ENCODE data around the gene RAD23A. TPM values are rescaled to one million over a fixed set of nuclear protein-coding genes. Genes with fewer than 3 reads are reported as not detected.

Gene RAD23A
- total and polyA plus RNA-seq, 9 of the 15 experiments (the other 6 are each of a cell fraction or from before 2014, with no cell fraction given): 9.5 to 181 (median 101) TPM

- TF ChIP-seq, protein P1, sequence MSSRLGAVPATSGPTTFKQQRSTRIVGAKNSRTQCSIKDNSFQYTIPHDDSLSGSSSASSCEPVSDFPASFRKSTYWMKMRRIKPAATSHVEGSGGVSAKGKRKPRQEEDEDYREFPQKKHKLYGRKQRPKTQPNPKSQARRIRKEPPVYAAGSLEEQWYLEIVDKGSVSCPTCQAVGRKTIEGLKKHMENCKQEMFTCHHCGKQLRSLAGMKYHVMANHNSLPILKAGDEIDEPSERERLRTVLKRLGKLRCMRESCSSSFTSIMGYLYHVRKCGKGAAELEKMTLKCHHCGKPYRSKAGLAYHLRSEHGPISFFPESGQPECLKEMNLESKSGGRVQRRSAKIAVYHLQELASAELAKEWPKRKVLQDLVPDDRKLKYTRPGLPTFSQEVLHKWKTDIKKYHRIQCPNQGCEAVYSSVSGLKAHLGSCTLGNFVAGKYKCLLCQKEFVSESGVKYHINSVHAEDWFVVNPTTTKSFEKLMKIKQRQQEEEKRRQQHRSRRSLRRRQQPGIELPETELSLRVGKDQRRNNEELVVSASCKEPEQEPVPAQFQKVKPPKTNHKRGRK (tag; IDR thresholded peaks at IDR 0.05): no peak
- TF ChIP-seq USF2 (CRISPR knock-in tag; IDR thresholded peaks at IDR 0.05) (peak; percentile 47; the same call in 1 of the 2 replicates), ZNF133 (CRISPR knock-in tag; IDR thresholded peaks at IDR 0.05) (no peak), NCOA2 (IDR thresholded peaks at IDR 0.05; ENCODE audit: partially characterized antibody in 2 of 2) (no peak), RCOR1 (IDR thresholded peaks at IDR 0.05; ENCODE audit: borderline replicate concordance in 1 of 2, low read depth in 2 of 2, low read length in 2 of 2) (0 out of 4 replicates have a peak, but pooled peaks of 1 of the 2 experiments have one; percentile 2), ZNF707 (CRISPR knock-in tag; conservative IDR thresholded peaks at IDR 0.05) (no peak), GTF3C2 (IDR thresholded peaks at IDR 0.05; ENCODE audit: borderline replicate concordance, extremely low read depth, insufficient read length) (no peak), ZBTB8A (IDR thresholded peaks at IDR 0.05; ENCODE audit: partially characterized antibody) (no peak), ZNF584 (CRISPR knock-in tag; IDR thresholded peaks at IDR 0.05; ENCODE audit: low read depth) (peak; percentile 89), IRF2 (CRISPR knock-in tag; IDR thresholded peaks at IDR 0.05) (no peak), SRSF3 (IDR thresholded peaks at IDR 0.05; ENCODE audit: insufficient read depth, low read length) (no peak), FOXP4 (CRISPR knock-in tag; IDR thresholded peaks at IDR 0.05; ENCODE audit: borderline replicate concordance) (no peak), RFX7 (CRISPR knock-in tag; IDR thresholded peaks at IDR 0.05) (no peak)
- TF ChIP-seq, protein P2, sequence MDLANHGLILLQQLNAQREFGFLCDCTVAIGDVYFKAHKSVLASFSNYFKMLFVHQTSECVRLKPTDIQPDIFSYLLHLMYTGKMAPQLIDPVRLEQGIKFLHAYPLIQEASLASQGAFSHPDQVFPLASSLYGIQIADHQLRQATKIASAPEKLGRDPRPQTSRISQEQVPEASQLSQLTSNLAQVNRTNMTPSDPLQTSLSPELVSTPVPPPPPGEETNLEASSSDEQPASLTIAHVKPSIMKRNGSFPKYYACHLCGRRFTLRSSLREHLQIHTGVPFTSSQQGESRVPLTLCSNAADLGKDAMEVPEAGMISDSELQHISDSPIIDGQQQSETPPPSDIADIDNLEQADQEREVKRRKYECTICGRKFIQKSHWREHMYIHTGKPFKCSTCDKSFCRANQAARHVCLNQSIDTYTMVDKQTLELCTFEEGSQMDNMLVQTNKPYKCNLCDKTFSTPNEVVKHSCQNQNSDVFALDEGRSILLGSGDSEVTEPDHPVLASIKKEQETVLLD (IDR thresholded peaks at IDR 0.05): no peak
- TF ChIP-seq, protein P3, sequence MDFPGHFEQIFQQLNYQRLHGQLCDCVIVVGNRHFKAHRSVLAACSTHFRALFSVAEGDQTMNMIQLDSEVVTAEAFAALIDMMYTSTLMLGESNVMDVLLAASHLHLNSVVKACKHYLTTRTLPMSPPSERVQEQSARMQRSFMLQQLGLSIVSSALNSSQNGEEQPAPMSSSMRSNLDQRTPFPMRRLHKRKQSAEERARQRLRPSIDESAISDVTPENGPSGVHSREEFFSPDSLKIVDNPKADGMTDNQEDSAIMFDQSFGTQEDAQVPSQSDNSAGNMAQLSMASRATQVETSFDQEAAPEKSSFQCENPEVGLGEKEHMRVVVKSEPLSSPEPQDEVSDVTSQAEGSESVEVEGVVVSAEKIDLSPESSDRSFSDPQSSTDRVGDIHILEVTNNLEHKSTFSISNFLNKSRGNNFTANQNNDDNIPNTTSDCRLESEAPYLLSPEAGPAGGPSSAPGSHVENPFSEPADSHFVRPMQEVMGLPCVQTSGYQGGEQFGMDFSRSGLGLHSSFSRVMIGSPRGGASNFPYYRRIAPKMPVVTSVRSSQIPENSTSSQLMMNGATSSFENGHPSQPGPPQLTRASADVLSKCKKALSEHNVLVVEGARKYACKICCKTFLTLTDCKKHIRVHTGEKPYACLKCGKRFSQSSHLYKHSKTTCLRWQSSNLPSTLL (IDR thresholded peaks at IDR 0.05): no peak
Measured at GRCh38 chr19:12933287-12934072, 12.2 kb upstream of the RAD23A start, which contains the start of gene FARSA (continued).

All from K562 (cell line).